Measurements from ENCODE around the gene CRYBB2. TPM values are rescaled to one million over a fixed set of nuclear protein-coding genes. Genes with fewer than 3 reads are reported as not detected.
"Not testable (repeated sequence)": the region's sequence is repeated elsewhere in the genome, so short reads cannot be mapped to it uniquely, and the experiment has no call there.

CRYBB2 gene
- polyA plus RNA-seq, 1 experiment: 0.92 TPM

GRCh38 chr22:25200967-25201366 is 18.5 kb upstream of the CRYBB2 start:
- Histone ChIP-seq H3K4me3 (ENCODE audit: low read depth, low read length) (no peak overlapping the region), H3K27me3 (ENCODE audit: control insufficient read depth, insufficient read depth, low read length) (no peaks in the 10 kb centered on the region; the same call in 1 of the 2 replicates), H3K36me3 (ENCODE audit: control insufficient read depth, insufficient read depth, low read length) (no peaks in the 10 kb centered on the region)
- POLR2A ChIA-PET: no interaction called here
- DNase-seq (ENCODE audit: low read depth): no peak
- TF ChIP-seq, protein P1, sequence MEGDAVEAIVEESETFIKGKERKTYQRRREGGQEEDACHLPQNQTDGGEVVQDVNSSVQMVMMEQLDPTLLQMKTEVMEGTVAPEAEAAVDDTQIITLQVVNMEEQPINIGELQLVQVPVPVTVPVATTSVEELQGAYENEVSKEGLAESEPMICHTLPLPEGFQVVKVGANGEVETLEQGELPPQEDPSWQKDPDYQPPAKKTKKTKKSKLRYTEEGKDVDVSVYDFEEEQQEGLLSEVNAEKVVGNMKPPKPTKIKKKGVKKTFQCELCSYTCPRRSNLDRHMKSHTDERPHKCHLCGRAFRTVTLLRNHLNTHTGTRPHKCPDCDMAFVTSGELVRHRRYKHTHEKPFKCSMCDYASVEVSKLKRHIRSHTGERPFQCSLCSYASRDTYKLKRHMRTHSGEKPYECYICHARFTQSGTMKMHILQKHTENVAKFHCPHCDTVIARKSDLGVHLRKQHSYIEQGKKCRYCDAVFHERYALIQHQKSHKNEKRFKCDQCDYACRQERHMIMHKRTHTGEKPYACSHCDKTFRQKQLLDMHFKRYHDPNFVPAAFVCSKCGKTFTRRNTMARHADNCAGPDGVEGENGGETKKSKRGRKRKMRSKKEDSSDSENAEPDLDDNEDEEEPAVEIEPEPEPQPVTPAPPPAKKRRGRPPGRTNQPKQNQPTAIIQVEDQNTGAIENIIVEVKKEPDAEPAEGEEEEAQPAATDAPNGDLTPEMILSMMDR (IDR thresholded peaks at IDR 0.05; ENCODE audit: insufficient read depth, low read depth, low read length): no peak
- CTCF ChIA-PET: interaction anchor here (2.2 to 2.6 kb wide), 2 partner anchors 8 to 19 kb away, joined by 8 to 13 read pairs; partner anchors contain the start of gene CRYBB2

GRCh38 chr22:25201557-25202273 is 17.7 kb upstream of the CRYBB2 start:
- no peak for DNase-seq (ENCODE audit: low read depth)
- TF ChIP-seq, protein P1 (IDR thresholded peaks at IDR 0.05; ENCODE audit: insufficient read depth, low read depth, low read length): no peak
- ChIA-PET CTCF (interaction anchor here (0.6 to 2.6 kb wide), 21 partner anchors 9 to 1167 kb away, joined by 3 to 13 read pairs (median 4); partner anchors contain the start of gene CRYBB2), POLR2A (no interaction called here)
- Histone ChIP-seq H3K4me3 (ENCODE audit: low read depth, low read length) (no peak overlapping the region), H3K36me3 (ENCODE audit: control insufficient read depth, insufficient read depth, low read length) (no peaks in the 10 kb centered on the region), H3K27me3 (ENCODE audit: control insufficient read depth, insufficient read depth, low read length) (no peaks in the 10 kb centered on the region; the same call in 1 of the 2 replicates)

GRCh38 chr22:25202290-25202921 is 17.0 kb upstream of the CRYBB2 start:
- no peak for DNase-seq (ENCODE audit: low read depth)
- no peaks in the 10 kb centered on the region for H3K36me3 ChIP-seq (ENCODE audit: control insufficient read depth, insufficient read depth, low read length)
- POLR2A ChIA-PET: no interaction called here
- H3K4me3 ChIP-seq (ENCODE audit: low read depth, low read length): no peak overlapping the region
- H3K27me3 ChIP-seq (ENCODE audit: control insufficient read depth, insufficient read depth, low read length): no peaks in the 10 kb centered on the region; the same call in 1 of the 2 replicates
- CTCF ChIA-PET: interaction anchor here (0.6 to 2.6 kb wide), 28 partner anchors 8 to 1228 kb away, joined by 3 to 13 read pairs (median 4); partner anchors contain the start of gene CRYBB2
- TF ChIP-seq, protein P1 (IDR thresholded peaks at IDR 0.05; ENCODE audit: insufficient read depth, low read depth, low read length): peak; percentile 90

GRCh38 chr22:25203082-25203481 is 16.4 kb upstream of the CRYBB2 start:
- no peaks in the 10 kb centered on the region; the same call in 1 of the 2 replicates for H3K27me3 ChIP-seq (ENCODE audit: control insufficient read depth, insufficient read depth, low read length)
- CTCF ChIA-PET: interaction anchor here (0.6 to 2.6 kb wide), 16 partner anchors 8 to 1227 kb away, joined by 3 to 13 read pairs (median 4); no protein-coding TSS in a partner anchor
- H3K4me3 ChIP-seq (ENCODE audit: low read depth, low read length): no peak overlapping the region
- POLR2A ChIA-PET: no interaction called here
- DNase-seq (ENCODE audit: low read depth): no peak
- TF ChIP-seq, protein P1 (IDR thresholded peaks at IDR 0.05; ENCODE audit: insufficient read depth, low read depth, low read length): no peak
- H3K36me3 ChIP-seq (ENCODE audit: control insufficient read depth, insufficient read depth, low read length): no peaks in the 10 kb centered on the region

- CTCF ChIA-PET; POLR2A ChIA-PET; H3K36me3 ChIP-seq (ENCODE audit: control insufficient read depth, insufficient read depth, low read length); H3K27me3 ChIP-seq (ENCODE audit: control insufficient read depth, insufficient read depth, low read length); H3K4me3 ChIP-seq (ENCODE audit: low read depth, low read length); DNase-seq (ENCODE audit: low read depth): not testable (repeated sequence)
Measured at GRCh38 chr22:25204547-25204946, 14.9 kb upstream of the CRYBB2 start.

Measured in BJ (cell line).